ENCODE data around the gene TNFRSF18. TPM values are rescaled to one million over a fixed set of nuclear protein-coding genes. Genes with fewer than 3 reads are reported as not detected.

The TNFRSF18 gene
- total RNA-seq, 1 experiment from 2014 or later: 0.83 TPM

DNA sequence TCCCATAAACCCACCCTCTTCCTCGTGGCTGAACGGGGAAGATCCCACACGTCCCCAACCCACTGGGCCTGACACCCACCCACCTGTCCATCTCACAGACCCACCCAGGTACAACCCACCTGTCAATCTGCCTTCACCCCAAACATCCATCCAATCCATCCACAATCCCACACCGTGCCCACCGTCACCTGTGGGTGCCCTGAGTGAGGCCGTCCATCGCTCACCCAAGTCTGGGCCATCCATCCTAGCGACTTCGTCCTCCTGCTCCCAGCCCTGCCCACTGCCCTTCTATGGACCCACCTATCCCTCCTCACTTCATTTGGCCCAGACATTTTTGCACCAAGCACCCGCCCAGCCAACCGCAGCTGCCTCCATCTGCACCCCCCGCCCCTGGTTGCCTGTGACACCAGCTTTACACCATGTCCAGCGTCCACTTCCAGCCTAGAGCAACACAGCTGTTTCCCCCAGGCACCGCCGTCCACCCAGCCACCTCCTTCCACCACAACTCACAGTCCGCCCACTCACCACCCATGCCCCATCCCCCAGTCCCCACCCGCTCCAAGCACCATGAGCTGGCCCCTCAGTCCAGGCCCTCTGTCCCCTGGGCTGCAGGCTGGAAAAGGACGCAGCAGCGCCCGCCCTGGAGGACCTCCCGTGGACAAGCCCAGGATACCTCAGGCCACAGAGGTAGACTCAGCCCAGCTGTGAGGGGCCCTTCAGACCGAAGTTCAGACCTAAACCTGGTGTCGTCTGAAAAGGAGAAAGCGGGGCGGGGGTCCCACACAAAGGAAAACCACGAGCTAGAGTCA is 25.1 kb downstream of the TNFRSF18 start:
- TF ChIP-seq HMGA2 (CRISPR knock-in tag; IDR thresholded peaks at IDR 0.05) (no peak), MLX (CRISPR knock-in tag; IDR thresholded peaks at IDR 0.05) (no peak), FOXP1 (CRISPR knock-in tag; IDR thresholded peaks at IDR 0.05; ENCODE audit: borderline replicate concordance) (no peak), PRRX2 (CRISPR knock-in tag; IDR thresholded peaks at IDR 0.05) (no peak), PRDM15 (CRISPR knock-in tag; IDR thresholded peaks at IDR 0.05) (no peak), ZNF671 (CRISPR knock-in tag; IDR thresholded peaks at IDR 0.05) (no peak), ZNF317 (CRISPR knock-in tag; IDR thresholded peaks at IDR 0.05; ENCODE audit: borderline replicate concordance, low read depth) (no peak)
- TF ChIP-seq, protein P1, sequence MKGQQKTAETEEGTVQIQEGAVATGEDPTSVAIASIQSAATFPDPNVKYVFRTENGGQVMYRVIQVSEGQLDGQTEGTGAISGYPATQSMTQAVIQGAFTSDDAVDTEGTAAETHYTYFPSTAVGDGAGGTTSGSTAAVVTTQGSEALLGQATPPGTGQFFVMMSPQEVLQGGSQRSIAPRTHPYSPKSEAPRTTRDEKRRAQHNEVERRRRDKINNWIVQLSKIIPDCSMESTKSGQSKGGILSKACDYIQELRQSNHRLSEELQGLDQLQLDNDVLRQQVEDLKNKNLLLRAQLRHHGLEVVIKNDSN (CRISPR knock-in tag; IDR thresholded peaks at IDR 0.05): no peak
- POLR2A ChIA-PET: no interaction called here
- CTCF ChIA-PET: interaction anchor here (0.9 kb wide), 1 partner anchor 7 kb away, joined by 3 read pairs; the partner anchor contains the start of gene TTLL10
- Mint-ChIP-seq H3K4me1 (peaks cover 9% of the 10 kb centered on the region), H3K4me3 (no peak overlapping the region), H3K9me3 (no peaks in the 10 kb centered on the region), H3K36me3 (no peaks in the 10 kb centered on the region), H3K27ac (0 out of 2 replicates have a peak overlapping the region, but pooled peaks have one; percentile 90), H3K27me3 (ENCODE audit: low read depth) (0 out of 2 replicates have a peak, but pooled peaks cover under 1% of the 10 kb centered on the region)
- ATAC-seq (no peak), DNase-seq (ENCODE audit: low spot score) (peak; percentile 12)

GRCh38 chr1:1179983-1180861 is 26.2 kb downstream of the TNFRSF18 start:
- TF ChIP-seq ESRRA (CRISPR knock-in tag; IDR thresholded peaks at IDR 0.05; ENCODE audit: borderline replicate concordance): no peak
- TF ChIP-seq AR (CRISPR knock-in tag; IDR thresholded peaks at IDR 0.05): no peak
- no peak for TF ChIP-seq NFATC4 (CRISPR knock-in tag; IDR thresholded peaks at IDR 0.05)
- TF ChIP-seq ATF1 (CRISPR knock-in tag; IDR thresholded peaks at IDR 0.05): no peak
- TF ChIP-seq NFYB (CRISPR knock-in tag; conservative IDR thresholded peaks at IDR 0.05; ENCODE audit: low read depth): no peak
- TF ChIP-seq, protein P2, sequence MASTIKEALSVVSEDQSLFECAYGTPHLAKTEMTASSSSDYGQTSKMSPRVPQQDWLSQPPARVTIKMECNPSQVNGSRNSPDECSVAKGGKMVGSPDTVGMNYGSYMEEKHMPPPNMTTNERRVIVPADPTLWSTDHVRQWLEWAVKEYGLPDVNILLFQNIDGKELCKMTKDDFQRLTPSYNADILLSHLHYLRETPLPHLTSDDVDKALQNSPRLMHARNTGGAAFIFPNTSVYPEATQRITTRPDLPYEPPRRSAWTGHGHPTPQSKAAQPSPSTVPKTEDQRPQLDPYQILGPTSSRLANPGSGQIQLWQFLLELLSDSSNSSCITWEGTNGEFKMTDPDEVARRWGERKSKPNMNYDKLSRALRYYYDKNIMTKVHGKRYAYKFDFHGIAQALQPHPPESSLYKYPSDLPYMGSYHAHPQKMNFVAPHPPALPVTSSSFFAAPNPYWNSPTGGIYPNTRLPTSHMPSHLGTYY (CRISPR knock-in tag; IDR thresholded peaks at IDR 0.05): no peak
- TF ChIP-seq ZNF317 (CRISPR knock-in tag; IDR thresholded peaks at IDR 0.05; ENCODE audit: borderline replicate concordance, low read depth): no peak
- no peak for TF ChIP-seq JUN (CRISPR knock-in tag; IDR thresholded peaks at IDR 0.05)
- TF ChIP-seq, protein P3, sequence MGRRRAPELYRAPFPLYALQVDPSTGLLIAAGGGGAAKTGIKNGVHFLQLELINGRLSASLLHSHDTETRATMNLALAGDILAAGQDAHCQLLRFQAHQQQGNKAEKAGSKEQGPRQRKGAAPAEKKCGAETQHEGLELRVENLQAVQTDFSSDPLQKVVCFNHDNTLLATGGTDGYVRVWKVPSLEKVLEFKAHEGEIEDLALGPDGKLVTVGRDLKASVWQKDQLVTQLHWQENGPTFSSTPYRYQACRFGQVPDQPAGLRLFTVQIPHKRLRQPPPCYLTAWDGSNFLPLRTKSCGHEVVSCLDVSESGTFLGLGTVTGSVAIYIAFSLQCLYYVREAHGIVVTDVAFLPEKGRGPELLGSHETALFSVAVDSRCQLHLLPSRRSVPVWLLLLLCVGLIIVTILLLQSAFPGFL (CRISPR knock-in tag; IDR thresholded peaks at IDR 0.05; ENCODE audit: borderline replicate concordance): no peak
- no peak for TF ChIP-seq SMAD4 (CRISPR knock-in tag; IDR thresholded peaks at IDR 0.05)
- no peak for TF ChIP-seq TCF7 (CRISPR knock-in tag; IDR thresholded peaks at IDR 0.05; ENCODE audit: low read depth)
- DNase-seq (ENCODE audit: low spot score) (peak; percentile 24), ATAC-seq (no peak)
- no peaks in the 10 kb centered on the region for H3K36me3 Mint-ChIP-seq
- no peak overlapping the region for H3K4me3 Mint-ChIP-seq
- ChIA-PET CTCF (interaction anchor here (1.0 kb wide), 1 partner anchor 111 kb away, joined by 3 read pairs; no protein-coding TSS in a partner anchor), POLR2A (no interaction called here)
- no peaks in the 10 kb centered on the region for H3K9me3 Mint-ChIP-seq
- H3K27ac Mint-ChIP-seq: no peak overlapping the region
- peaks cover 14% of the 10 kb centered on the region for H3K4me1 Mint-ChIP-seq
- H3K27me3 Mint-ChIP-seq (ENCODE audit: low read depth): peaks cover 11% of the 10 kb centered on the region
